C4-2B (cell line): ENCODE measurements around the gene HOMER3.

Source experiments
- CTCF ChIP-seq: fragments of 450-650 bp; conservative IDR thresholded peaks from 2 replicates; pipeline ENCODE4 v1.5.1; 2017; ENCODE audit warnings: mild to moderate bottlenecking
- ZFX ChIP-seq: fragments of 450-650 bp; IDR thresholded peaks from 2 replicates; pipeline ENCODE4 v1.6.1; 2017

- TF ChIP-seq CTCF, result no peak
- no peak for TF ChIP-seq ZFX
Observed at GRCh38 chr19:18990128-18990708, 49.2 kb upstream of the HOMER3 start.
